ENCODE results near the gene RIPPLY1. TPM values are rescaled to one million over a fixed set of nuclear protein-coding genes. Genes with fewer than 3 reads are reported as not detected.

Gene RIPPLY1
- polyA plus RNA-seq, 1 of the 3 experiments (the other 2 are of a cell fraction) = 0.08 TPM

- TF ChIP-seq FOXJ3 (CRISPR knock-in tag; IDR thresholded peaks at IDR 0.05) (no peak), EZH2phosphoT487 (IDR thresholded peaks at IDR 0.05; ENCODE audit: borderline replicate concordance, low read depth) (no peak), PBX3 (IDR thresholded peaks at IDR 0.05) (peak; percentile 75), ZBTB33 (IDR thresholded peaks at IDR 0.05; ENCODE audit: borderline replicate concordance, low read depth) (no peak), TCF12 (IDR thresholded peaks at IDR 0.05) (peak; percentile 71), SIN3A (IDR thresholded peaks at IDR 0.05; ENCODE audit: borderline replicate concordance, low read depth, low read length) (no peak), REST (IDR thresholded peaks at IDR 0.05; ENCODE audit: low read depth, low read length) (no peak), CTCF (IDR thresholded peaks at IDR 0.05) (no peak), RXRA (IDR thresholded peaks at IDR 0.05; ENCODE audit: borderline replicate concordance, low read depth) (0 out of 2 replicates have a peak, but pooled peaks have one; percentile 22)
Observed at GRCh38 chrX:106894978-106895452, 8.1 kb downstream of the RIPPLY1 start (continued).

- Histone ChIP-seq H3K4me2 (peak overlapping the region; percentile 58), H3F3A (replicated peaks; ENCODE audit: insufficient read depth) (no peaks in the 10 kb centered on the region), H4K20me1 (ENCODE audit: insufficient read depth) (no peaks in the 10 kb centered on the region), H3K36me3 (replicated peaks in 1 of 2; ENCODE audit: control insufficient read depth in 1 of 2, insufficient read depth in 2 of 2, low read length in 1 of 2) (no peaks in the 10 kb centered on the region), H3K27me3 (ENCODE audit: insufficient read depth) (peaks cover 26% of the 10 kb centered on the region), H3K9me2 (no peaks in the 10 kb centered on the region), H3K27ac (ENCODE audit: low read depth in 2 of 2, low read length in 1 of 2) (peak overlapping the region in 1 of 2 experiments; percentile 40; a peak in 2 of 4 replicates), H3K4me1 (ENCODE audit: control insufficient read depth in 1 of 2, insufficient read depth in 2 of 2, low read depth in 1 of 2, low read length in 1 of 2) (peaks cover 0 to 13% of the 10 kb centered on the region in 2 experiments; a peak in 3 of 4 replicates), H3K4me3 (ENCODE audit: low read depth in 2 of 2, low read length in 1 of 2) (peak overlapping the region in 1 of 2 experiments; percentile 18; a peak in 1 of 4 replicates), H2AFZ (ENCODE audit: low read depth) (no peak overlapping the region; the same call in 1 of the 2 replicates), H3K9me3 (no peaks in the 10 kb centered on the region), H3K9ac (no peak overlapping the region), H3K79me2 (ENCODE audit: insufficient read depth) (no peaks in the 10 kb centered on the region)
- DNase-seq = peak; percentile 59
- TF ChIP-seq USF2 (IDR thresholded peaks at IDR 0.05; ENCODE audit: borderline replicate concordance, low read depth, low read length) (no peak), CTCF (IDR thresholded peaks at IDR 0.05) (peak; percentile 88), SMC3 (IDR thresholded peaks at IDR 0.05; ENCODE audit: low read depth, low read length) (peak; percentile 58), RAD21 (IDR thresholded peaks at IDR 0.05; ENCODE audit: low read length) (peak; percentile 82), YY1 (IDR thresholded peaks at IDR 0.05; ENCODE audit: low read depth) (no peak), RFX5 (IDR thresholded peaks at IDR 0.05; ENCODE audit: low read length) (no peak), IRF3 (IDR thresholded peaks at IDR 0.05; ENCODE audit: low read depth, low read length) (no peak)
- POLR2A ChIA-PET = no interaction called here
- 10% methylated on average over 6 of the region's 6 CpGs for WGBS (ENCODE audit: low lambda C conversion rate)
- CTCF ChIA-PET = interaction anchor here (0.7 to 5.0 kb wide), 32 partner anchors 10 to 1000 kb away, joined by 3 to 35 read pairs (median 4); partner anchors contain the start of genes CLDN2 and RIPPLY1
Observed at GRCh38 chrX:106894392-106894909, 8.7 kb downstream of the RIPPLY1 start.

All from SK-N-SH (cell line).